ENCODE data around the gene CYTH4.

DNA sequence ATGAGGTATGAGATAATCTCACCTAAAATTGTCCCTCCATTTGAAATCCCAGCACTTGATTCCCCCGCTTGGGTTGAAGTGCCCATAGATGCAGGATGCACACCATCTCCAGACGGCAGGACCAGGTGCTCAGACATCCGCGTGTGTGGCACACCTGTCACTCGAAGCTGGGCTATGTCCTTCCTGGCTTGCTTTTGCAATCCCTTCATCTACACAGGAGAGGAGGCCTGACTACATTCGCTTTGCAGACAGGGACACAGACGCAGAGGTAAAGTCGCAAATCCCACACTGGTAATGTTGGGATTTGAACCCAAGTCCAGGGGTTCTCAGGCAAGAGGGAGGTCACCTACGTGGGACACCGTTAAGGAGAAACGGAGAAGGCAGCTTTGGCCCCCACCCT lies 7.2 kb upstream of the CYTH4 start:
- TF ChIP-seq CTCF (IDR thresholded peaks at IDR 0.05; ENCODE audit: extremely low read depth in 1 of 2, insufficient read depth in 1 of 2, low read depth in 1 of 2, low read length in 2 of 2) (no peak), POLR2AphosphoS5 (IDR thresholded peaks at IDR 0.05; ENCODE audit: insufficient read depth, low read depth, low read length) (no peak), POLR2A (IDR thresholded peaks at IDR 0.05; ENCODE audit: low read depth, low read length) (no peak), EZH2 (IDR thresholded peaks at IDR 0.05; ENCODE audit: borderline replicate concordance, low read depth, low read length, severe bottlenecking) (no peak), MAX (IDR thresholded peaks at IDR 0.05; ENCODE audit: insufficient read depth, insufficient read length) (no peak), FOS (IDR thresholded peaks at IDR 0.05; ENCODE audit: borderline replicate concordance, insufficient read depth, low read length) (no peak), MYC (IDR thresholded peaks at IDR 0.05; ENCODE audit: low read depth, low read length) (no peak), JUN (IDR thresholded peaks at IDR 0.05; ENCODE audit: borderline replicate concordance, insufficient read depth, insufficient read length, low read depth) (no peak), GATA2 (IDR thresholded peaks at IDR 0.05; ENCODE audit: insufficient read depth, insufficient read length, low read depth, low read length) (no peak)

Data from endothelial cell of umbilical vein (primary cell).